ENCODE results near the gene INTS11. TPM values are rescaled to one million over a fixed set of nuclear protein-coding genes. Genes with fewer than 3 reads are reported as not detected.

The INTS11 gene
- total RNA-seq, 1 experiment from 2014 or later = 139 TPM

DNA sequence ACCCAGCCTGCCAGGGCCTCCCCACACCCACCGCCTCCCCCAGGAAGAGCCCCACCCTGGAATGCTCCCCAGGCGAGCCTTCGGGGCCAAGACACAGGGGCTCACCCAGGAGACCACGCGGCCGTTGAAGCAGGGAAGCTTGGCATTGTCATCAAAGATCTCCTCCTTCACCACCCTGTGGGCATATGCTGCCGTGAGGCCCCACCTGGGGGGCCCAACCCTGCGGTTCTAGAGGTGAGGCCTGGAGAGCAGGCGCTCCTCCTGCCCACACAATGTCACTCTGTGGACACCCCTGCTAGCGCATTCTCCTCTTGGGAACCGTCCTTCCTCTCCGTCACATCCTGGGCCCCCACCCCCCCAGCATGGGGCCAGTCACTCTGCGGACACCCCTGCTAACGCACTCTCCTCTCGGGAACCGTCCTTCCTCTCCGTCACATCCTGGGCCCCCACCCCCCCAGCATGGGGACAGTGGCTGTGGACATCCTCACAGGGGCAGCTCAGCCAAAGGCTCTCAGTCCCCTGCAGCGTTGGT, 18.2 kb upstream of the INTS11 start:
- Histone ChIP-seq H2BK5ac (ENCODE audit: insufficient read length, low read length) (no peak overlapping the region), H3K79me1 (ENCODE audit: insufficient read depth, low read depth, low read length, poor library complexity, severe bottlenecking) (peaks cover 9% of the 10 kb centered on the region), H2AK5ac (ENCODE audit: insufficient read length, low read length) (no peak overlapping the region), H3T11ph (ENCODE audit: low read length) (no peak overlapping the region), H3K4me1 (ENCODE audit: insufficient read depth, low read length) (no peaks in the 10 kb centered on the region; the same call in 1 of the 2 replicates), H4K8ac (replicated peaks; ENCODE audit: insufficient read length, low read depth, low read length) (no peak overlapping the region), H4K91ac (ENCODE audit: insufficient read length, low read depth, low read length) (no peak overlapping the region), H2BK120ac (ENCODE audit: low read depth, low read length, poor library complexity, severe bottlenecking) (no peak overlapping the region), H3K23ac (ENCODE audit: insufficient read length, low read depth, low read length) (no peak overlapping the region), H2BK15ac (ENCODE audit: low read depth, low read length) (no peak overlapping the region), H3K23me2 (ENCODE audit: insufficient read length, low read depth, low read length, poor library complexity, severe bottlenecking) (no peaks in the 10 kb centered on the region), H3K18ac (ENCODE audit: insufficient read length, low read depth, low read length) (no peak overlapping the region), H3K14ac (ENCODE audit: insufficient read depth, low read length) (no peak overlapping the region), H3K4ac (ENCODE audit: low read depth, low read length) (no peak overlapping the region), H3K9ac (ENCODE audit: extremely low read depth, insufficient read length, low read length) (no peak overlapping the region), H3K9me3 (ENCODE audit: control insufficient read depth, low read depth, low read length) (no peaks in the 10 kb centered on the region), H2BK20ac (ENCODE audit: low read depth, low read length, poor library complexity, severe bottlenecking) (no peak overlapping the region), H4K20me1 (ENCODE audit: control insufficient read depth, insufficient read depth, insufficient read length) (no peaks in the 10 kb centered on the region), H3K79me2 (ENCODE audit: insufficient read depth, low read length) (no peaks in the 10 kb centered on the region; the same call in 1 of the 2 replicates), H3K27ac (ENCODE audit: insufficient read length, low read depth, low read length) (no peak overlapping the region), H3K4me2 (ENCODE audit: insufficient read depth, insufficient read length, low read length) (no peak overlapping the region), H2AFZ (ENCODE audit: low read length) (no peak overlapping the region), H2BK12ac (ENCODE audit: insufficient read length, low read depth, low read length) (no peak overlapping the region), H3K56ac (ENCODE audit: insufficient read length, low read depth, low read length) (no peak overlapping the region), H4K5ac (ENCODE audit: insufficient read length, low read depth, low read length) (no peak overlapping the region), H3K27me3 (ENCODE audit: insufficient read depth, low read length) (no peaks in the 10 kb centered on the region)
- H3K4me3 Mint-ChIP-seq = no peak overlapping the region
- peaks cover 4 to 10% of the 10 kb centered on the region in 2 experiments for H3K4me1 Mint-ChIP-seq
- TF ChIP-seq, protein P1, sequence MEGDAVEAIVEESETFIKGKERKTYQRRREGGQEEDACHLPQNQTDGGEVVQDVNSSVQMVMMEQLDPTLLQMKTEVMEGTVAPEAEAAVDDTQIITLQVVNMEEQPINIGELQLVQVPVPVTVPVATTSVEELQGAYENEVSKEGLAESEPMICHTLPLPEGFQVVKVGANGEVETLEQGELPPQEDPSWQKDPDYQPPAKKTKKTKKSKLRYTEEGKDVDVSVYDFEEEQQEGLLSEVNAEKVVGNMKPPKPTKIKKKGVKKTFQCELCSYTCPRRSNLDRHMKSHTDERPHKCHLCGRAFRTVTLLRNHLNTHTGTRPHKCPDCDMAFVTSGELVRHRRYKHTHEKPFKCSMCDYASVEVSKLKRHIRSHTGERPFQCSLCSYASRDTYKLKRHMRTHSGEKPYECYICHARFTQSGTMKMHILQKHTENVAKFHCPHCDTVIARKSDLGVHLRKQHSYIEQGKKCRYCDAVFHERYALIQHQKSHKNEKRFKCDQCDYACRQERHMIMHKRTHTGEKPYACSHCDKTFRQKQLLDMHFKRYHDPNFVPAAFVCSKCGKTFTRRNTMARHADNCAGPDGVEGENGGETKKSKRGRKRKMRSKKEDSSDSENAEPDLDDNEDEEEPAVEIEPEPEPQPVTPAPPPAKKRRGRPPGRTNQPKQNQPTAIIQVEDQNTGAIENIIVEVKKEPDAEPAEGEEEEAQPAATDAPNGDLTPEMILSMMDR (conservative IDR thresholded peaks at IDR 0.05) = no peak
- DNase-seq = no peak
- H3K27me3 Mint-ChIP-seq (ENCODE audit: low read depth) = no peaks in the 10 kb centered on the region
- WGBS (ENCODE audit: extremely low coverage, insufficient read length, low lambda C conversion rate) = no CpG with 5 or more reads among the region's 18 CpGs
- H3K9me3 Mint-ChIP-seq = peaks cover 0 to 8% of the 10 kb centered on the region in 2 experiments; a peak in 3 of 5 replicates
- peak overlapping the region in 1 of 3 experiments; percentile 74; a peak in 2 of 7 replicates for H3K27ac Mint-ChIP-seq
- H3K36me3 Mint-ChIP-seq (ENCODE audit: insufficient read depth in 1 of 3, low read depth in 3 of 3) = peaks cover 21 to 34% (median 31%) of the 10 kb centered on the region in 3 experiments
